Activated CD8-positive, alpha-beta memory T cell treated with anti-CD3 and anti-CD28 coated beads, Interleukin-2, amount 10 ng/mL, durations not matched to agents 7 days and 5 days (primary cell): ENCODE results near the gene FAM120C. TPM values are rescaled to one million over a fixed set of nuclear protein-coding genes. Genes with fewer than 3 reads are reported as not detected.

Source experiments
- ATAC-seq: fragments of 150-1000 bp; cut with Tn5 transposase; one replicate; pipeline ENCODE4 v1.10.0; 2021; ENCODE audit warnings: moderate library complexity
- CTCF ChIA-PET: fragments of 350-600 bp; sonication (Branson Sonifier 250); formaldehyde crosslinking; loops from one replicate; lab custom pipeline; 2021; ENCODE audit warnings: antibody characterized with exemption; lab: Charles Lee
- DNase-seq: peaks from one replicate; pipeline ENCODE4 v3.0.0-alpha.2; 2020
- H3K27ac Mint-ChIP-seq: one replicate; pipeline ENCODE4 v1.8.0; 2021; ENCODE audit warnings: mild to moderate bottlenecking, mixed read lengths
- H3K27me3 Mint-ChIP-seq: one replicate; pipeline ENCODE4 v1.8.0; 2021; ENCODE audit warnings: mixed read lengths
- H3K36me3 Mint-ChIP-seq: one replicate; pipeline ENCODE4 v1.8.0; 2021; ENCODE audit warnings: mild to moderate bottlenecking, mixed read lengths
- H3K4me1 Mint-ChIP-seq: one replicate; pipeline ENCODE4 v1.8.0; 2021; ENCODE audit warnings: mixed read lengths
- H3K4me3 Mint-ChIP-seq: one replicate; pipeline ENCODE4 v1.8.0; 2021; ENCODE audit warnings: mild to moderate bottlenecking, moderate library complexity, mixed read lengths
- H3K9me3 Mint-ChIP-seq: one replicate; pipeline ENCODE4 v1.8.0; 2022; ENCODE audit warnings: low read depth, mixed read lengths
- total RNA-seq, 2 experiments: library from RNA; stranded (reverse); gene quantifications; one replicate each; pipeline ENCODE4 v1.2.3, GENCODE V29; 2021

The FAM120C gene, protein sequence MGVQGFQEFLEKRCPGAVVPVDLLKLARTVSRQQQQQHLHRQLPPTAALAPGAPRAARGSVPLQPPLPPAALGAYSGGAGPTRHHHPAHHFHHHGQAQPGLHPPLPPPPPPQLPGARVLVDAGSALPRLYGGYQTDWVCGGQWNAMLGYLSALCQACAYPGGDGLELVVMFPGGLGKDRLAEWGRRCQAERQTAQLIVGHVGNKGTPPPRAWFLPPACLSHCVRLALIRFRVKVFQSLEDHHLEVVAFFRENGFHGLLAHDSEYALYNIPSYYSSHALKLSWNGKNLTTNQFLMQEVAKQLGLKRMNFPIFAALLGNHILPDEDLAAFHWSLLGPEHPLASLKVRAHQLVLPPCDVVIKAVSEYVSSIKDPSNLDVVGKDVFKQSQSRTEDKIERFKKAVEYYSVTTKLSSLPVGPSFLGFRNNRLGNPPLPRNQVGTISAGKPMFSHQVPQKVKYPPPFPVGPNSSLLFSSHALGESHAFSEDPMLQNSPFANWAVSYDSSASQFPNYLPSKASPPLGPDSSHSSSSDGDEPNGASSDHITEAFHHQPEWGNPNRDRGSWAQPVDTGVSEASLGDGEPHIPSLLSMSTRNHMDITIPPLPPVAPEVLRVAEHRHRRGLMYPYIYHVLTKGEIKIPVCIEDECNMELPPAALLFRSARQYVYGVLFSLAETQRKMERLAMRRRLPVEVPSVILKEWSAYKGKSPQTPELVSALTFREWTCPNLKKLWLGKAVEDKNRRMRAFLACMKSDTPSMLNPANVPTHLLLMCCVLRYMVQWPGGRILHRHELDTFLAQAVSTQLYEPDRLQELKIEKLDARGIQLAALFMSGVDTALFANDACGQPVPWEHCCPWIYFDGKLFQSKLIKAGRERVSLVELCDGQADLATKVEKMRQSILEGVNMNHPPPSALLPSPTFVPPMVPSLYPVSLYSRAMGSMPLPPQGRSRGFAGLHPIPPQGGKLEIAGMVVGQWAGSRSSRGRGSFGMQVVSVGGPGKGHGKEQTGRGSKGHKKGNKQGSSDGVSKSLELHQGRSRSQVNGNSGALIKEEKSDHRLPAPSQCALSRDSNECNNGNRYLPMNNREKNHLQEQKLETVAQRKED
- 10 to 100 TPM; 10.5 to 12.8 TPM for total RNA-seq

DNA sequence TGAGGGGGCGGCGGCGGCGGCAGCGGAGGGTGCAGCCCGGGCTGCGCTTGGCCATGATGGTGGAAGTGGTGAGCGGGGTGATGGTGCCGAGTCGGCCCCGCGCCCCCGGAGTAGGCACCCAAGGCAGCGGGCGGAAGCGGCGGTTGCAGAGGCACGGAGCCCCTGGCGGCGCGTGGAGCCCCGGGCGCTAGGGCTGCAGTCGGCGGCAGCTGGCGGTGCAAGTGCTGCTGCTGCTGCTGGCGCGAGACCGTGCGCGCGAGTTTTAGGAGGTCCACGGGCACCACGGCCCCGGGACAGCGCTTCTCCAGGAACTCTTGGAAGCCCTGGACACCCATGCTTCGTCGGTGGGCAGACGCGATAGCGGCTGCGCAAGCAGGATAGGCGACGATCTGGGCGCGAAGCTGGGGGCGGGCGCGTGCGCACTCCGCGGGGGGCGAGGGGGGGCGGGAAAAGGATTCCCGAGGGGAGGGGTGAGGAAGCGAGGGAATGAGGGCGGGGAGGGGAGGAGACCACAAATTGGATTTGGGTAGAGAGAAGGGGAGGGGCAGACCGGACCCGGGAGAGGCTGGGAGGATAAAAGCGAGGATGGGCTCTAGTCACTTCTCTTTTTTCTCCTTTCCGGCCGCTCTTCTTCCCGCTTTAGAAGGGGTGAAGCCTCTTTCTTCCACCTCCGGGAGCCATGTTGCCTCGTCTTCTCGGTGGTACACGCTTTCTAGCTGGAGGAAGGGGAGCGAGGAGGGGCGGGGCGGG lies at the start of gene FAM120C:
Gene FAM120C, minus strand, starts transcription at position 391 of the 750 bp plus-strand sequence. Its CDS starts 56 bp downstream, at position 335.
- Mint-ChIP-seq H3K4me1 (peaks cover 38% of the 10 kb centered on the region), H3K27ac (peak within 1 kb of the TSS; percentile 86), H3K27me3 (no peaks in the 10 kb centered on the region), H3K9me3 (no peaks in the 10 kb centered on the region), H3K4me3 (peak within 1 kb of the TSS; percentile 84), H3K36me3 (peaks cover 16% of the 10 kb centered on the region)
- ATAC-seq: peak; percentile 55
- peak; percentile 77 for DNase-seq
- CTCF ChIA-PET: no interaction called here

DNA sequence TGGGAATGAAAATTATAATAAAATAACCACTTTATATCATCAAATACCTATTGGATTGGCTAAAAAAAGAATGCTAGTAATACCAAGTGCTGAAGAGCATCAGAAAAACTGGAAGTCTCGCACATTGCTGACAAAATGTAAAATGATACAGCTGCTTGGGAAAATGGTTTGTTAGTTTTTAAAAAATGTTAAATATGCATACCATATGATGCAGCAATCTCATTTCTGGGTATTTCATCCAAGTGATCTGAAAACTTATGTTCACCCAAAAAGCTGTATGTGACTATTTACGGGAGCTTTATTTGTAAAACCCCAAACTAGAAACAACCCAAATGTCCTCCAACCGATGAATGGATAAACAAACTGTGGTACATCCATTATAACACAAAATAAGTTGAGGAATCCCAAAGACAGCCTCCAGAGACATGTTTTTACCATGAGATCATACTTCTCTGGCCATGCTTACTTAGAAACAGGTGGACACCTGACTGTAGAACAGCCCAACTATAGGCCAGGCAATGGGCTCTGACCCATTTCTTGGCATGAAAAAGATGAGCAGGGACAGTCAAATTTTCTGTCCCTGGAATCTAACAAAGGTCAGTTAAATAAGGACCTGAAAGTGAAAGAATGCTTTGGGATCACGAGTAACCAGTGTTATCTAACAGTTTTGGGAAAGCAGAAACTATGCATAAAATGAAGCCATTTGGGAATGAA lies 47.5 kb upstream of the FAM120C start:
- ATAC-seq: no peak
- Mint-ChIP-seq H3K9me3 (no peaks in the 10 kb centered on the region), H3K36me3 (no peaks in the 10 kb centered on the region), H3K27ac (no peak overlapping the region), H3K27me3 (no peaks in the 10 kb centered on the region), H3K4me1 (no peaks in the 10 kb centered on the region), H3K4me3 (no peak overlapping the region)
- no peak for DNase-seq
- CTCF ChIA-PET: no interaction called here

DNA sequence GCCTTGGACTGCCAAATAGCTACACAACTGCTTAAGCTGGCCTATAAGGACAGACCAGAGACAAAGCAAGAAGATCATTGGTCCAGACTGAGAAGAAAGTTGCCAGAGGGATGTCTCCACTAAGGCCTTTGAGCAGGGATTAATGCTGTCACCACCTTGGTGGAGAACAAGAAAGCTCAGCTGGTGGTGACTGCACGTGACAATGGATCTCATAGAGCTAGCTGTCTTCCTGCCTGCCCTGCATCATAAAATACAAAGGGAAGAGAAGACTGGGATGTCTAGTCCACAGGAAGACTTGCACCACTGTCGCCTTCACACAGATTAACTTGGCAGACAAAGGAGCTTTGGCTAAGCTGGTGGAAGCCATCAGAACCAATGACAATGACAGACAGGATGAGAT lies 40.5 kb upstream of the FAM120C start:
- Mint-ChIP-seq H3K27me3 (no peaks in the 10 kb centered on the region), H3K9me3 (no peaks in the 10 kb centered on the region), H3K4me3 (no peak overlapping the region), H3K36me3 (no peaks in the 10 kb centered on the region), H3K4me1 (no peaks in the 10 kb centered on the region), H3K27ac (no peak overlapping the region)
- CTCF ChIA-PET: no interaction called here
- DNase-seq (no peak), ATAC-seq (no peak)

DNA sequence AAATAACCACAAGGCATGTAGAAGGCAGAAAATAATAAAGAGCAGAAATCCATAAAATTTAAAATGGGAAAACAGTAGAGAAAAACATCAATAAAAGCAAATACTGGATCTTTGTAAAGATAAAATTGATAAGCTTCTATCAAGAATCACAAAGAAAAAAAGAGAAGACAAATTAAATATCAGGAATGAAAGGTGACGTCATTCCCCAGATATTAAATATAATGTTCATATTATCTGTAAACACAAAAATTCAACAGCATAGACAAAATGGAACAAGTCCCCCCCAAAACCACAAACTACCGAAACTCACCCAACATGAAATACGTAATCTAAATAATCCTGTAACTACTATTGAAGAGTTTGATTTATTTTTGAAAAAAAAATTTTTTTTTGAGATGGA lies 30.5 kb upstream of the FAM120C start:
- H3K4me3 Mint-ChIP-seq: no peak overlapping the region
- CTCF ChIA-PET: no interaction called here
- H3K4me1 Mint-ChIP-seq: no peaks in the 10 kb centered on the region
- no peaks in the 10 kb centered on the region for H3K27me3 Mint-ChIP-seq
- DNase-seq (no peak), ATAC-seq (no peak)
- no peaks in the 10 kb centered on the region for H3K36me3 Mint-ChIP-seq
- no peaks in the 10 kb centered on the region for H3K9me3 Mint-ChIP-seq
- no peak overlapping the region for H3K27ac Mint-ChIP-seq

DNA sequence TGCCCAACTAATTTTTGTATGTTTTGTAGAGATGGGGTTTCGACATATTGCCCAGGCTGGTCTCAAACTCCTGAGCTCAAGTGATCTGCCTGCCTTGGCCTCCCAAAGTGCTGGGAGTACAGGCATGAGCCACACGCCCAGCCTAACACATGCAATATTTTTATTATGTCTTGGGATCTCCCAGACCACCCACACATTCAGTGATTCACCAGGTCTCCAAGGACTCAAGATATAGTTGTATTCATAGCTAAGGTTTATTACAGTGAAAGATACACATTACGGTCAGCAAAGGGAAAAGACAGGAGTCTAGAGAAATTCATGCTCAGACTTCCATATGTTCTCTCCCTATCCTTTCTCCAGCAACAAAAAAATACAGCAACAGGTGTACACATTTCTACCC lies 25.5 kb upstream of the FAM120C start:
- H3K27ac Mint-ChIP-seq: no peak overlapping the region
- no peak overlapping the region for H3K4me3 Mint-ChIP-seq
- peaks cover 3% of the 10 kb centered on the region for H3K27me3 Mint-ChIP-seq
- DNase-seq (no peak), ATAC-seq (no peak)
- no peaks in the 10 kb centered on the region for H3K4me1 Mint-ChIP-seq
- no peaks in the 10 kb centered on the region for H3K9me3 Mint-ChIP-seq
- CTCF ChIA-PET: no interaction called here
- no peaks in the 10 kb centered on the region for H3K36me3 Mint-ChIP-seq

DNA sequence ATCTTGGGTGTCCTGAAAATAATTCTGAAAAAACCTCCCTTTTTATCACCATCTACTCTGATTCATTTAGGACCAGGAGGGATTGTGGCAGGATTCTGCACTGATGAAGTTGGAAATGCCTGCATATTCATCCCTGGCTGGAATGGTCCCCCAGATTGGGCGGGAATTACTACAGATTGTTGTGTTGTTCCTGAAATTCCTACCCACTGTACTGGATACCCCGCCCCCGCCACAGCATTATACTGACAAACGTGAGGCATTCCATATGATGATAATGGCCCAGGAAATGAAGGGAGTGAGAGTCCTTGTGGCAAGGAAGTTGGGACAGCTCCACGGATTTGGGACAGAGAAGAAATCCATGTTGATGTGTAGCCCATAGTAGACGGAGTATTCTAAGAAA lies 15.2 kb upstream of the FAM120C start:
- no peak overlapping the region for H3K27ac Mint-ChIP-seq
- no peak overlapping the region for H3K4me3 Mint-ChIP-seq
- DNase-seq (no peak), ATAC-seq (no peak)
- no peaks in the 10 kb centered on the region for H3K9me3 Mint-ChIP-seq
- CTCF ChIA-PET: no interaction called here
- peaks cover 16% of the 10 kb centered on the region for H3K27me3 Mint-ChIP-seq
- no peaks in the 10 kb centered on the region for H3K36me3 Mint-ChIP-seq
- no peaks in the 10 kb centered on the region for H3K4me1 Mint-ChIP-seq

DNA sequence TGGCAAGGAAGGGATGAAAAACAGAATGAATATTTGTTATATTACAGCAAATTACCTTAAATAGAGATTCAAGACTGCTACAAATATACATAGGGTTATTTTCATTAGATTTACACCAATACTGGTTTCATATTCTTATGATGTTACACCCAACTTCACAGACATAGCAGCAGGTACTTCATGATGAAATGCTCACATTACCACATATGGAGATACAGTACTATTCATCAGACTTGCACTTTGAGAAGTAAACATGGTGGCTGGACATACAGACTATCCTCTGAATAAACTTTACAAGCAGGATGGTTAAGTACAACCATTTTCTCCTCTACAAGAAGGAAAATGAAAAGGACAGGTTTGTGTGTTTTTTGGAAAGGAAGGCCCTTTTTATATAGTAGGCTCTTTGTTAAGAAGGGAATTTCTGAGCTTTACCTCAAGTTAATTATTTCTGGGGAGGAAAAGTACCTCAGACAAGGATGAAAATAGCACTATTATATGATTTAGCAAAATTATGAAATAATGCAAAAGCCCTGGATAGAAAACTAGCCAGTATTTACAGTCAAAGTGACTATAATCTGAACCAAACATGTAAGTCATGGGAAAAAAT lies 12.0 kb upstream of the FAM120C start:
- ATAC-seq: no peak
- Mint-ChIP-seq H3K27me3 (peaks cover 13% of the 10 kb centered on the region), H3K4me1 (no peaks in the 10 kb centered on the region), H3K27ac (no peak overlapping the region), H3K4me3 (no peak overlapping the region), H3K9me3 (no peaks in the 10 kb centered on the region), H3K36me3 (peaks cover 3% of the 10 kb centered on the region)
- CTCF ChIA-PET: no interaction called here
- no peak for DNase-seq

DNA sequence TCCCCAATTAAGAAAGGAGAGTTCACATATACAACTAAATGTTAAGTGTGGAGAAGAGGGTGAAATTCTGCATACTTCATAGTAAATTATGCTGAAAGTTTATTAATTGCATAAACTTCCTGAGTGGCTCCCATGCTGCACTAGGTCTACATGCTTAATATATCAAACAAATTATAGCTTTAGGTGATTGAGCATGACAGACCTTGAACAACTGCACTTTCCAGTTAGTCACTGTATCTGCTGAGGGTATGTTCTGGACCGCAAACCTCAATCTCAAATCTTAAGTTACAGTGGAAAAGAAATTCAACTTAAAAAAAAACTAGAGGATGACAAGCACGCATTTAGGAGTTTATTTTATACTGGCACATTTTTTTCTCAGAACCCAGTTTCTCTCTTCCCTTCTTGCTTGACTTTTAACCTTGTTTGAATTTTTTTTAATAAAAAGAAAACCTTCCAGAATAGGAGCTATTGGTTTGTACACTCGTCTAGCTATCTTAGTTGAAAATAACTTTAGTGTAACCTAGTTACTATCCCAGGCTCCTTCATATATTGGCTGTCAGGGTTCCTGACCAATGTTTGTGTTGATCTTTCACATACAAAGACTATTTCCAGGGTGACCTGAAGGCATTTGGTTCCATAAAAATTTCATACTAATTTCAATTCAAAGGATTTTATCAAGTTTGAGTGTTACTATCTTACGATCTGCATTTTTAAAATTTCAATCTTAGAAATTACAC lies 10.2 kb upstream of the FAM120C start:
- Mint-ChIP-seq H3K4me1 (no peaks in the 10 kb centered on the region), H3K27ac (no peak overlapping the region), H3K9me3 (no peaks in the 10 kb centered on the region), H3K4me3 (no peak overlapping the region), H3K27me3 (peaks cover 8% of the 10 kb centered on the region), H3K36me3 (peaks cover 3% of the 10 kb centered on the region)
- CTCF ChIA-PET: no interaction called here
- DNase-seq (no peak), ATAC-seq (no peak)

DNA sequence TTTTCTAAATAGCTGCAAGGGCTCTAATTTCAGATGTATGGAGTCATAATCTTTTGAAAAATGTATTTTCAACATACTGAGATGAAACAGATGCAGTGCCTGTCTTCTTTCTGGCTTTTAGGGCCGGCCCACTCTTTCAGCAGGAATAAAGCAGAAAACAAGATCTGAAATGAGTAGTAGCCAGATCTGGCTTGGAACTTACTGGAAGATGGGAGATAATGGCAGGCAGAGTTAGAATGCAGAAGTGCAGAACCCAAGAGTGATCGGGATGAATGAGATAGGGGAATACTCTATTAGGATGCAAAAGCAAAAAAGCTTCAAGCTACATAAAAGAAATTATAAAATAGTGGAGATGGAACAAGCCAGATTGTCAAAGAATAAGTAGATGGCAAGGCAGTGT lies 1.4 kb upstream of the FAM120C start:
- no peak for ATAC-seq
- H3K9me3 Mint-ChIP-seq: no peaks in the 10 kb centered on the region
- DNase-seq: no peak
- H3K36me3 Mint-ChIP-seq: peaks cover 13% of the 10 kb centered on the region
- H3K27ac Mint-ChIP-seq: no peak overlapping the region
- no peak overlapping the region for H3K4me3 Mint-ChIP-seq
- peaks cover 28% of the 10 kb centered on the region for H3K4me1 Mint-ChIP-seq
- CTCF ChIA-PET: no interaction called here
- H3K27me3 Mint-ChIP-seq: no peaks in the 10 kb centered on the region

DNA sequence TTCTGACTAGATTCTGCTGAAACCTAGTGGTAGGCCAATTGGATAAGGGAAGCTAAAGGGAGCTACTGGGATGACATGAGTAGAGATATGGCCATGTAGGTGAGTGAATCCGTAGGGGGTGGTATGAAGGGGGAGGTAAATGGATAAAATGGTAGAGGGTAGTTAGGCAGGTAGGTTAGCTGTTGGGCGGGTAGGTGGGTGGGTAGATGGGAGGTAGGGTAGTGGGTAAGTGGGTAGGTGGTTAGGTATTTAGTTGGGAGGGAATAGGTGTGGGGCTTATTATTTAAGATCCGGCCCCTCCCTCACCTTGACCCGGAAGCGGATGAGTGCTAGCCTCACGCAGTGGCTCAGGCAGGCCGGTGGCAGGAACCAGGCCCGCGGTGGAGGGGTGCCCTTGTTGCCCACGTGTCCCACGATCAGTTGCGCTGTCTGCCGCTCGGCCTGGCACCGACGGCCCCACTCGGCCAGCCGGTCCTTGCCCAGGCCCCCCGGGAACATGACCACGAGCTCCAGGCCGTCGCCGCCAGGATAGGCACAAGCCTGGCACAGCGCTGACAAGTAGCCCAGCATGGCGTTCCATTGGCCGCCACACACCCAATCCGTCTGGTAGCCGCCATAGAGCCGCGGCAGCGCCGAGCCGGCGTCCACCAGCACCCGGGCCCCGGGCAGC lies 725 bp downstream of the FAM120C start:
- H3K4me1 Mint-ChIP-seq: peaks cover 45% of the 10 kb centered on the region
- ATAC-seq: peak; percentile 75
- H3K27me3 Mint-ChIP-seq: no peaks in the 10 kb centered on the region
- H3K36me3 Mint-ChIP-seq: peaks cover 23% of the 10 kb centered on the region
- peak; percentile 80 for DNase-seq
- no peaks in the 10 kb centered on the region for H3K9me3 Mint-ChIP-seq
- CTCF ChIA-PET: no interaction called here
- peak overlapping the region; percentile 86 for H3K27ac Mint-ChIP-seq
- H3K4me3 Mint-ChIP-seq: peak overlapping the region; percentile 84

DNA sequence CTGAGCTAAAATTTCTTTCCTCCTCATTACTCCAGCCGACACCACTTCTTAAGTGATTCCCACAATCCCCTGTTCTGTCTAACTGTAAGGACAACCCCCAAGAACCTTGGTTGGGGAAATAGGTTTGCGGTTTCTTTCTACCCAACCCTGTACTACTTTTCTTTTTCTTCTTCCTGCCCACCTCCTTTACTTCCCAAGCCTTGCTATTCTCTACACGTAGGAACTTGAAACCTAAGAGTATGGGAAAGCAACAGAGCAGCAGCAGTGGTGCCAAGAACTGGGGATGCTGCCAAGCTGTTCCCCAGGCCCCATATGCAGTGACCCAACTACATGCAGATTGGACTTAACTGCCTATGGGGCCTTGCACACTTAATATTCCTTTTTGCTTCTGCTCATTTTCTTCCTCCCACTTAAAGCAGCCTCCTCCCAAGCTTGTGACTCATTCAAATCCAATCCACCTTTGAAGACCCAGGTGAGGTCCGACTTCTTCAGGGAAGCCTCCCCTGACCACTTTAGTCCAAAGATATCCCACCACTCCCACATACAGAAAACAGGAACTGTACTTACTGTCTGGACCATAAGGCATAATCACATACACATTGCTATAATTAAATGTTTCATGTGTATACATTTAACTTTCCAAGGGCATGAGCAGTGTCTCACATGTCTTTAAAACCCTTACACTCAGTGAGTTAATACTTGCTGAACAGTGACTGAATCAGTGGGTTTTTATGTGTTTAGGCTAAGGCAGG lies 1.7 kb downstream of the FAM120C start:
- ATAC-seq (no peak), DNase-seq (no peak)
- Mint-ChIP-seq H3K9me3 (no peaks in the 10 kb centered on the region), H3K27ac (peak overlapping the region; percentile 86), H3K27me3 (no peaks in the 10 kb centered on the region), H3K36me3 (peaks cover 31% of the 10 kb centered on the region), H3K4me1 (peaks cover 52% of the 10 kb centered on the region), H3K4me3 (peak overlapping the region; percentile 84)
- CTCF ChIA-PET: no interaction called here
